ENCODE data around the gene PSAP. TPM values are rescaled to one million over a fixed set of nuclear protein-coding genes. Genes with fewer than 3 reads are reported as not detected.
"Not testable (repeated sequence)": the region's sequence is repeated elsewhere in the genome, so short reads cannot be mapped to it uniquely, and the experiment has no call there.

PSAP gene
- total RNA-seq, 1 donor from 2014 or later, result 435 TPM

GRCh38 chr10:71873582-71874211 lies 22.6 kb upstream of the PSAP start:
- DNase-seq, result no peak

GRCh38 chr10:71869601-71870000 lies 18.6 kb upstream of the PSAP start:
- not testable (repeated sequence) for DNase-seq

GRCh38 chr10:71868192-71868697 lies 17.2 kb upstream of the PSAP start:
- DNase-seq, result no peak

GRCh38 chr10:71865561-71866041 lies 14.6 kb upstream of the PSAP start:
- DNase-seq, result no peak

GRCh38 chr10:71864911-71865361 lies 13.9 kb upstream of the PSAP start:
- no peak for DNase-seq

GRCh38 chr10:71863203-71863602 lies 12.2 kb upstream of the PSAP start:
- DNase-seq, result no peak

- DNase-seq, result peak; percentile 95
These were observed 9.4 kb upstream of the PSAP start for GRCh38 chr10:71860243-71861029.

GRCh38 chr10:71857934-71858890 lies 7.2 kb upstream of the PSAP start:
- DNase-seq, result no peak

- DNase-seq, result no peak
These were observed 5.6 kb upstream of the PSAP start for GRCh38 chr10:71856619-71857018.

- DNase-seq, result no peak
These were observed 3.0 kb upstream of the PSAP start for GRCh38 chr10:71854031-71854430.

- DNase-seq, result no peak
These were observed 1.4 kb upstream of the PSAP start for GRCh38 chr10:71852355-71852937.

- DNase-seq, result not testable (repeated sequence)
These were observed 529 bp upstream of the PSAP start for GRCh38 chr10:71851465-71852095.

GRCh38 chr10:71850021-71850742 lies 869 bp downstream of the PSAP start:
- no peak for DNase-seq

GRCh38 chr10:71849461-71849908 lies 1.6 kb downstream of the PSAP start:
- no peak for DNase-seq

GRCh38 chr10:71848325-71849275 lies 2.5 kb downstream of the PSAP start:
- DNase-seq, result no peak

GRCh38 chr10:71847418-71847817 lies 3.6 kb downstream of the PSAP start:
- no peak for DNase-seq

GRCh38 chr10:71846816-71847215 lies 4.2 kb downstream of the PSAP start:
- no peak for DNase-seq

GRCh38 chr10:71845410-71846405 lies 5.3 kb downstream of the PSAP start:
- no peak for DNase-seq
